ENCODE measurements around the gene ZNF248.

The ZNF248 gene

DNA sequence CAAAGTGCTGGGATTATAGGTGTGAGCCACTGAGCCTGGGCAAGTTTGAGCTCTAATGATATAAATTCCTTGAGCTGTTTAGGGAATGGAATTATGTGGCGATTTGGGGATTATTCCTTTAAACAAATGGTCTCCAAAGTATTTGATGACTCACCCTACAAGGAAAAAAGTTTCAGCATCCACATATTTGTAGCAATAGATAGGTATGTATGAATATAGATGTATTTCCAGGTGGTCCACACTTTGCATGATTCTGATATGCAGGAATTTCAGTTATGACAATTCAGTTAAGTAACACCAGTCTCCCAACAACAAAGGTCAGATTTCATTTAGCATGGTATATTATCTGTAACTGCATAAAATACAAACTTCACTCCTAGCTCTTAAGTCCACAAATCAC is 92.2 kb downstream of the ZNF248 start:
- DNase-seq (ENCODE audit: insufficient read length, low spot score) (no peak), FAIRE-seq (no peak)
- TF ChIP-seq, protein P1, sequence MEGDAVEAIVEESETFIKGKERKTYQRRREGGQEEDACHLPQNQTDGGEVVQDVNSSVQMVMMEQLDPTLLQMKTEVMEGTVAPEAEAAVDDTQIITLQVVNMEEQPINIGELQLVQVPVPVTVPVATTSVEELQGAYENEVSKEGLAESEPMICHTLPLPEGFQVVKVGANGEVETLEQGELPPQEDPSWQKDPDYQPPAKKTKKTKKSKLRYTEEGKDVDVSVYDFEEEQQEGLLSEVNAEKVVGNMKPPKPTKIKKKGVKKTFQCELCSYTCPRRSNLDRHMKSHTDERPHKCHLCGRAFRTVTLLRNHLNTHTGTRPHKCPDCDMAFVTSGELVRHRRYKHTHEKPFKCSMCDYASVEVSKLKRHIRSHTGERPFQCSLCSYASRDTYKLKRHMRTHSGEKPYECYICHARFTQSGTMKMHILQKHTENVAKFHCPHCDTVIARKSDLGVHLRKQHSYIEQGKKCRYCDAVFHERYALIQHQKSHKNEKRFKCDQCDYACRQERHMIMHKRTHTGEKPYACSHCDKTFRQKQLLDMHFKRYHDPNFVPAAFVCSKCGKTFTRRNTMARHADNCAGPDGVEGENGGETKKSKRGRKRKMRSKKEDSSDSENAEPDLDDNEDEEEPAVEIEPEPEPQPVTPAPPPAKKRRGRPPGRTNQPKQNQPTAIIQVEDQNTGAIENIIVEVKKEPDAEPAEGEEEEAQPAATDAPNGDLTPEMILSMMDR (IDR thresholded peaks at IDR 0.05; ENCODE audit: insufficient read depth, missing control alignments) = no peak

DNA sequence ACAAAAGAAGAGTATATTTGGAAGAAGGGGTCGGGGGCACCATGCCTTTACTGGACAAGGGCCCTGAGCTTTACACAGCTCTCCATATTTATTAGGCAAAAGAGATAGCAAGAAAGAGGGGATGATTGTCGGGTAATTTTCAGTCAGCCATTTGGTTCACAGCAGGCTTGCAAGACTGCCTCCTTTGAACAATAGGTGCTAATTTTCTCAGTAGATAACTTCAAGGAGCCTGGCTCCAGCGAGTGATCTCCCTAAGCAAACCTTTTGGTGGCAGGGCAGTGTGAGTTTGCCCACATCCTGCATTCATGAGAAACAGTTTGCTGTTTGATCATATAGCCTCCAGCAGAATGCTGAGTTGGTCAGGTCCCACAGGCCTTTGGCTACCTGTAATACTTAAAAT is 94.3 kb downstream of the ZNF248 start:
- TF ChIP-seq, protein P1 (IDR thresholded peaks at IDR 0.05; ENCODE audit: insufficient read depth, missing control alignments) = no peak
- FAIRE-seq = no peak
- DNase-seq (ENCODE audit: insufficient read length, low spot score) = no peak

DNA sequence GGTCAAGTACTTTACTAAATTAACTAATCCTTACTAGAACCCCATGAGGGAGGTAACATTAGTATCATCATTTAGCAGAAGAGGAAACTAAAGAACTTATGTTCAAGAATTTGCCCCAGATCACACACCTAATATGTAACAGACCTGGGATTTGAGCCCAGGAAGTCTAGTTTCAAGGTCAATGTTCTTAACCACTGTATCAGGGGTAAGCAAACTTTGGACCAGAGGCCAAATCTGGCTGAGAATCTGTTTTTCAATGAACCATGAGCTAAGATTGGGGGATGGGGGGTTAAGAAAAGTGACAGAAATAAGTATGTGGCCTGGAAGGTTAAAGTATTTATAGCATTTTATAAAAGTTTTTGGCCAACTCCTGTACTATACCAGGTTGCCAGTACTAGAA is 95.1 kb downstream of the ZNF248 start:
- DNase-seq (ENCODE audit: insufficient read length, low spot score) = no peak
- FAIRE-seq = no peak
- TF ChIP-seq, protein P1 (IDR thresholded peaks at IDR 0.05; ENCODE audit: insufficient read depth, missing control alignments) = no peak

DNA sequence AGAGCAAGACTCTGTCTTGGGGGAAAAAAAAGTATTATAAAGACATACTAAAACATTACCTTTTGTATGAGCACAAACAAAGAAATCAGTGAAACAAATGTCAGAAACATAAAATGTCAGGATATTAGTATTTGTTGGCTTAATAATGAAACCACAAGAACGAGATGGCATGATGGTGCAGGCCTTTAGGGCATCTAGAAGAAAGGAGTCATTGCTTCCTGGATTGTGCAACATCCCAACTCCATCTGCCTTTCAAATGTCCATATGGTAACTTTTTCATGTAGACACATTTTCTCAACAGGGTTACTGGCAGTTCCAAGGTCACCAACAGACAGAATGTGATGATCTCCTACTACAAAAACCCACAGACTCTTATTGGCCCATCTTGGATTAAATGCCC is 96.6 kb downstream of the ZNF248 start:
- TF ChIP-seq, protein P1 (IDR thresholded peaks at IDR 0.05; ENCODE audit: insufficient read depth, missing control alignments) = no peak
- DNase-seq (ENCODE audit: insufficient read length, low spot score) (no peak), FAIRE-seq (no peak)

DNA sequence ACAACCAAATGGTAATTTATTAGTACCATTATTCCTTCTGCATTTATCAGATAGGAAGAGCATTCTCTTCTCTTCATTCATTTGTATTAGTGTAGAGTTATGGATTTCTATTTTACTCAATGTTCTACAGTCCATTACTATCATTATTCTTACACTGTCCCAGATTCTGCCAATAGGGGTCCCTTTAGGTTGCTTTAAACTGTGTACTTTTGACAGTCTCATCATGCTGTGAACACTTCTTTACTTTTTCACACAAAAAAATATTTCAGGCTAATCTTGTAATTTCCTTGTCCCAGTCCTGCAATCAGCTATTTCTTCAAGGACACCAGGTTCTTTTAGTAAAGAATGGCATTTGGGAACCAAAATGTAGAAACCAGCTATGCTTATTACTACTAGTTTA is 99.3 kb downstream of the ZNF248 start:
- DNase-seq (ENCODE audit: insufficient read length, low spot score) (no peak), FAIRE-seq (no peak)
- TF ChIP-seq, protein P1 (IDR thresholded peaks at IDR 0.05; ENCODE audit: insufficient read depth, missing control alignments) = no peak

DNA sequence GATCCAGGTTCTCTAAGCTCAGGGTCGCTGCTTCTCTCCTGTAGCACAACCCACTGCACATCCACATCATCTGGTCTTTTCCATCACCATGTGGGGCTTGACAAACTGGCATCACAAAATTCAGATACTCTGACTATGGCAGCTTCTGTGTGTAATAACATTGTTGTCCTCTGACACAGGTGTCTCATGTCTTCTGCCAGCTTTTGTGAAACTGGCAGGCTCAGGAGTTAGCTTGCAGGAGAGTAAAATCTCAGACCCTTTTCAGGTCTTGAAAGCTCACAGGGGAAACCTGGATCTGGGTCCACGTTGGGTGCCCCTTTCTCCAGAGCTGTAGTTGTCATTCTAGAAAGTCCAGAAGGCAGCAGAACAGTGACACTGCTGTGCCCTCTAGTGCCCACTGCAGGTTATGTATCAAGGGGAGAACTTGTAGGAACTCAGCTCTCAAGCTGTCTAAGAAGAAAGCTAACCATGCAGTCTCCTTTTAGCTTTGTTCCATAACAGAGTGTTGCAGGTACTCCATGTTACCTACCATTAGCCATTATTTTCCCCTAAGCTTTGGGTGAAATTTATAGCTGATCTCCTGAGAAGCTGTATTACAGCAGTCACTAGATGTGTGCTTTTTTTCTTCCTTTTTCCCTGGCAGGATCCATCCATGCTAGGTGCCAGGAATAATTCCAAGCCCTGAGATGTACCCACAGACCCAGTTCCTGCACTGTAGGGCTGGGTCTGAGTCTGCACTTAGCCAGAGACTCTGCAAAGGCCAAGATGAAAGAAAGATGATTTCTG is 102.7 kb downstream of the ZNF248 start:
- FAIRE-seq (no peak), DNase-seq (ENCODE audit: insufficient read length, low spot score) (no peak)
- TF ChIP-seq, protein P1 (IDR thresholded peaks at IDR 0.05; ENCODE audit: insufficient read depth, missing control alignments) = peak; percentile 10

DNA sequence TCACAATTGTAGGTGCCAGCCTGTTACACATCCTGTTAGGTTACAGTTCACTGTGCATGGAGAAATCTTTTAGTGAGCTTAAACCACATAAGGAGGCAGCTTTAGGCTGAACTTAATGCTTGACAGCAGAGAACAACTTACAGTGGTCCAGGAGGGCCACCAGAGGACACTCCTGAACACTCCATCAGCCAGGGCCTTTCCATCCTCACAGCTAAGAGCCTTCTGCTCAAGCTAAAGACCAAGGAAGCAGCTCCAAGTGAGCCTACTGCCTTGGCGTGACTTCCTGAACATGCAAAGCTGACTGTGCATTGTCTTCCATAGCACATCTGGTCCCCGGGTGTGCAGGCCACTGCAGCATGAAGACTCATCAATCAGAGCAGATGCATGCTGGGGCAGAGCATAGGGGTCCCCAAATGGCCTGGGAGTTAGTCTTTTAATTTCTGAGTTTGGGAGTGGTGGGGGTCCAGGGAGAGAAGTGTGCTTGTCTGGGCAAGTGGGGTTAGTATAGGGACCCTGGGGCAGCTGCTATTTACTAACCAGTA is 105.0 kb downstream of the ZNF248 start:
- TF ChIP-seq, protein P1 (IDR thresholded peaks at IDR 0.05; ENCODE audit: insufficient read depth, missing control alignments) = no peak
- DNase-seq (ENCODE audit: insufficient read length, low spot score) (no peak), FAIRE-seq (no peak)
